ENCODE results near the gene SS18L1.

DNA sequence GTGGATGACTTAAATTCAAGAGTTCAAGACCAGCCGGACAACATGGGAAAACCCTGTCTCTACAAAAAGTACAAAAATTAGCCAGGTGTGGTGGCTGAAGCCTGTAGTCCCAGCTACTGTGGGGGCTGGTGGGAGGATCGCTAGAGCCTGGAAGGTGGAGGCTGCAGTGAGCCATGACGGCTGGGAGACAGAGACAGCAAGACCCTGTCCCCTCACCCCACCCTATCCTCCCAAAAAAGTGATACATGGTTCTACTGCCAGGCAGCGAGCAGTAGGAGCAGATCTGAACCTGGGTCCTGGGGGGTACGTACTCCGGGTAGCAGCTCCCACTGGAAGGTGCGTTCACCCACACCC lies 2.5 kb upstream of the SS18L1 start:
- TF ChIP-seq GATA2 (IDR thresholded peaks at IDR 0.05; ENCODE audit: low read depth, low read length) (no peak), GATA3 (IDR thresholded peaks at IDR 0.05; ENCODE audit: low read depth, low read length) (no peak)
